GM18517 (cell line): Measurements from ENCODE around the gene PRDX1.
"Not testable (repeated sequence)": the region's sequence is repeated elsewhere in the genome, so short reads cannot be mapped to it uniquely, and the experiment has no call there.

Experiments used
- ATAC-seq: cut with Tn5 transposase; IDR thresholded peaks from one replicate; pipeline ENCODE4 v1.9.1; 2021; ENCODE audit warnings: mild to moderate bottlenecking, moderate library complexity; ENCODE audit not compliant: unreplicated experiment

The PRDX1 gene

GRCh38 chr1:45536886-45537285 is 15.2 kb upstream of the PRDX1 start:
- no peak for ATAC-seq

DNA sequence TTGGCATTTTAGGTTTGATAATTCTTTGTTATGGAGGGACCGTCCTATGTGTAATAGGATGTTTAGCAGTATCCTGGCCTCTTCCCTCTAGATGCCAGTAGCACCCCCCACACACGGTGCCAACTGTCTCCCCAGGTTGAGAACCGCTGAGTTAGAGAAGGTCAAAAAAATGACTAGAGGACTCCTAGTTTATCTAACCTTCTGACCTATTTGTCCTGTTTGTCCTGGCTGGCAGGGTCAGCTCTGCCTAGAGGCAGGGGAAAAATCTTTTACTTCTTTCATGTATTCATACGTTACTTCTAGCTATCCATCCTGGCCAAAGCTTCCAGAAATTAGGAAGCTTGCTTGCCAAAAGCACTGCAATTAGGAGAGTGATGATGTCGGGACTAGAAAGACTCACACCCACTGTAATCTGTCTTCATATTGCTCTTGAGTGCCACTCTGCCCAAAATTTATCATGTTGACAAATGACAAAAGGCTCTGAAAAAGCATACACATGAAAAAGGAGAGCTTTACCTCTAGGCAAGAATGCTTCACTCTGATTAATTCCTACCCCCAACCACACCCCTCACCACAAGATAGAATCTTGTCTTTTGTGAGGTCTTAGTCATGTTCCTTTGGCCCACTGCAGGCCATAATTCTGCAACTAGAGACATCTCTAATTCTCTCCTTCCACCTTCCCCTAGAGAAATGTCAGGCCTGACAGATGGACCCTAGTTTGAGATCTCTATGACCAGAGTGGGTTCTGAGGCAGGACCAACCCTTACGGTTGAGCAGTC is 14.5 kb upstream of the PRDX1 start:
- no peak for ATAC-seq

GRCh38 chr1:45531873-45532272 is 10.2 kb upstream of the PRDX1 start:
- no peak for ATAC-seq

- ATAC-seq = no peak
Measured at GRCh38 chr1:45530632-45531135, 9.0 kb upstream of the PRDX1 start.

- no peak for ATAC-seq
Measured at GRCh38 chr1:45526135-45526644, 4.5 kb upstream of the PRDX1 start.

DNA sequence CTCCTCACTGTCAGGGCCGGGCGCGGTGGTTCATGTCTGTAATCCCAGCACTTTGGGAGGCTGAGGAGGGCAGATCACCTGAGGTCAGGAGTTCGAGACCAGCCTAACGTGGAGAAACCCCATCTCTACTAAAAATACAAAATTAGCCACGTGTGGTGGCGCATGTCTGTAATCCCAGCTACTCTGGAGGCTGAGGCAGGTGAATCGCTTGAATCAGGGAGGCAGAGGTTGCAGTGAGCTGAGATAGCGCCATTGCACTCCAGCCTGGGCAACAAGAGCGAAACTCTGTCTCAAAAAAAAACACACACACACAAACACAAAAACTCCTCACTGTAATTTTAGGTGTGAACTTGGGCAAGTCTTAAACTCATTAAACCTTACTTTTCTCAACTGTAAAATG is 2.3 kb upstream of the PRDX1 start:
- ATAC-seq = not testable (repeated sequence)

- not testable (repeated sequence) for ATAC-seq
Measured at GRCh38 chr1:45523516-45523915, 1.8 kb upstream of the PRDX1 start.

GRCh38 chr1:45522324-45523104 is 830 bp upstream of the PRDX1 start:
- ATAC-seq = no peak

GRCh38 chr1:45519774-45520173 is 1.9 kb downstream of the PRDX1 start:
- ATAC-seq = not testable (repeated sequence)

DNA sequence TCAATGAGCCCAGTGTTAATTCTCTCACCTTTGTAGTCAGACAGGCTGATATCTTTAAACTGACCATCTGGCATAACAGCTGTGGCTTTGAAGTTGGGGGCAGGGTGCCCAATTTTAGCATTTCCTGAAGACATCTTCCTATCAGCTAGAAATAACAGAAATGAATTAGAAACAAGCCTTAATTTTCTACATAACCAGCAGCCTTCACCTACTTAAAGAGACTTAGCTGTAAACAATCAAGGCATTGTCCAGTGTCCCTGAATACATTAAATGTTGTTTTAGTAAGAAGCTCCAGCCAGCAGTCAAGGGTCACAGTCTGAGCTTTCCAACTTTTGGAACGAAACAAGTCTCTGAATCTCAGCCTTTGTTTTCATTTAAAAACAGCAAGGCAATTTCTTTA is 2.8 kb downstream of the PRDX1 start:
- ATAC-seq = no peak

GRCh38 chr1:45518366-45518765 is 3.3 kb downstream of the PRDX1 start:
- ATAC-seq = not testable (repeated sequence)

DNA sequence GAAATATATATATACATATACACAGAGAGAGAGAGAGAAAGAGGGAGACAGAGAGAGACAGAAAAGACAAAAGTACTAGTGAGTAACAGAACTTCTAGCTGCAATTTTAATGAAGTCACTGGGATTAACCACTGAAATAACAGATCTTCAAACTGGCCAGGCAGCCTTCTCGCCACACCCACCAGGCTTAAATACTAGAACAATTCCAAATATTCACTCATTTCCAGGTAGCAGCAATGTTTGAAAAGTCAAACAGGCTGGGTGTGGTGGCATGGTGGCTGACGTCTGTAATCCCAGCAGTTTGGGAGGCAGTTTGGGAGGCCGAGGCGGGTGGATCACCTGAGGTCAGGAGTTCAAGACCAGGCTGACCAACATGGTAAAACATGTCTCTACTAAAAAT is 5.2 kb downstream of the PRDX1 start:
- no peak for ATAC-seq

DNA sequence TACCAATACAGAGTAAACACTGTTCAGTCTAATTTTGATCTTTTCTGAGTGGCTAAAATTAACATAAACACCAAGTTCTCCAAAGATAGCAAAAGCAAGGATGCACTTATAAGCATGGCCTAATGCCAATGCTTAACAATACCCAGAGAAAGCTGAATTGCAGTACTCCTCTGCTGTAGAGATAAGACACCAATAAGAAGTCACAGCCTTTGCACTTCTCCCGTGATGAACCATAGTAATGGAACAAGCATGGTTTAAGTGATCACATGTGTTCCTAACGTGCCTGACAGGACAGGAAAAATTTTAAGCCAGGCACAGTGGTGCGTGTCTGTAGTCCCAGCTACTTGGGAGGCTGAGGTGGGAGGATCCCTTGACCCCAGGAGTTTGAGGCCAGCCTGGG is 5.6 kb downstream of the PRDX1 start:
- no peak for ATAC-seq

DNA sequence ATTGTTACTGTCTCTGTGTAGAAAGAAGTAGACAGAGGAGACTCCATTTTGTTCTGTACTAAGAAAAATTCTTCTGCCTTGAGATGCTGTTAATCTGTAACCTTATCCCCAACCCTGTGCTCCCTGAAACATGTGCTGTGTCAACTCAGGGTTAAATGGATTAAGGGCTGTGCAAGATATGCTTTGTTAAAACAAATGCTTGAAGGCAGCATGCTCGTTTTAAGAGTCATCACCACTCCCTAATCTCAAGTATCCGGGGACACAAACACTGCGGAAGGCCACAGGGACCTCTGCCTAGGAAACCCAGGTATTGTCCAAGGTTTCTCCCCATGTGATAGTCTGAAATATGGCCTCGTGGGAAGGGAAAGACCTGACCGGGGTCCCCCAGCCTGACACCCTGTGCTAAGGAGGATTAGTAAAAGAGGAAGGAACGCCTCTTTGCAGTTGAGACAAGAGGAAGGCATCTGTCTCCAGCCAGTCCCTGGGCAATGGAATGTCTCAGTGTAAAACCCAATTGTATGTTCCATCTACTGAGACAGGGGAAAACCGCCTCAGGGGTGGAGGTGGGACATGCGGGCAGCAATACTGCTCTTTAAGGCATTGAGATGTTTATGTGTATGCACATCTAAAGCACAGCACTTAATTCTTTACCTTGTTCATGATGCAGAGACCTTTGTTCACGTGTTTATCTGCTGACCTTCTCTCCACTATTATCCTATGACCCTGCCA is 8.0 kb downstream of the PRDX1 start:
- ATAC-seq = not testable (repeated sequence)

DNA sequence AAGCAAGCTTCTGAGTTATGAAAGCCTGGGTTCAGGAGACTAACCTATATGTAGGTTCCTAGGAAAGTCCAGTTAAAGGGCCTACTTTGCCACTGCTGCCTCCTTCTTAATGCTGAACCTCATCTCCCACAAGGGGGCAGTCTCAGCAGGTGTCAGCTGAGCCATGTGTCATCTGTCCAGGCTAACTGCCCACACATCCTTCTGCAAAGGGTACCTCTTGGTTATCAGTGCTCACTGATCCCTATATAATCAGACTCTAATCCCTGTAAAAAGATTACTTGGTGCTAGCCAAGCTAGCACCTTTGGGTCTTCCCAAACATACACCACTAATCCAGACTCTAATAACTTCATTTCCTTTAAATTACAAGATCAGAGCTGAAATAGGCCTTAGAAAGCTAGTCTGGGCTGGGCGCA is 9.0 kb downstream of the PRDX1 start:
- ATAC-seq = no peak

DNA sequence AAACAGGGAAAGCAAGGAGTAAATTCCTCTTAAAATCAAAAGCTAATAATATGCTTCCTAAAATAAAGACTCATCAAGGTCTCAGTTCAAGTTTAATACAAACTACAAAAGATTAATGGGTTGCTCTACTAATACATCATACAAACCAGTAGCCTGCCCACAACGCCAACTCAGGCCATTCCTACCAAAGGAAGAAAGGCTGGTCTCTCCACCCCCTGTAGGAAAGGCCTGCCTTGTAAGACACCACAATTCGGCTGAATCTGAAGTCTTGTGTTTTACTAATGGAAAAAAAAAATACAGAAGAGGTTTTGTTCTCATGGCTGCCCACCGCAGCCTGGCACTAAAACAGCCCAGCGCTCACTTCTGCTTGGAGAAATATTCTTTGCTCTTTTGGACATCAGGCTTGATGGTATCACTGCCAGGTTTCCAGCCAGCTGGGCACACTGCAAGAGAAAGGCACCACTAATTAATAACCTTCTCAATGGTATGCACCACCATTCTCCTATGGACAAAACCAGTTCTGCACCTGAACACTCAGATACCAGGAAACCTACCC is 10.6 kb downstream of the PRDX1 start:
- ATAC-seq = no peak

GRCh38 chr1:45510036-45510971 is 11.4 kb downstream of the PRDX1 start:
- no peak for ATAC-seq

- ATAC-seq = no peak
Measured at GRCh38 chr1:45508295-45509151, 13.2 kb downstream of the PRDX1 start.

GRCh38 chr1:45507893-45508292 is 13.8 kb downstream of the PRDX1 start:
- ATAC-seq = no peak
